GM12878 (cell line): ENCODE measurements around the gene TEF. TPM values are rescaled to one million over a fixed set of nuclear protein-coding genes. Genes with fewer than 3 reads are reported as not detected.

Source experiments
- ATAC-seq: fragments of 200-7000 bp; cut with Tn5 transposase; 3 replicates; pipeline ENCODE4 v1.9.1; 2020; ENCODE audit warnings: mild to moderate bottlenecking, moderate library complexity
- BruUV-seq: library from RNA; stranded (reverse); fragments of 400-500 nt; replicated peaks from 2 replicates; lab custom pipeline; 2021; lab: Mats Ljungman, UMichigan
- CTCF ChIA-PET: fragments of 300-600 bp; sonication (Branson Sonifier 250); formaldehyde crosslinking; extraction: SDS; loops from one replicate; lab custom pipeline; 2021; ENCODE audit warnings: inconsistent platforms; lab: Yijun Ruan, JAX
- POLR2A ChIA-PET: fragments of 350-600 bp; formaldehyde crosslinking; extraction: SDS; loops from one replicate; lab custom pipeline; 2021; ENCODE audit warnings: inconsistent platforms; lab: Charles Lee
- RAD21 ChIA-PET: fragments of 300-600 bp; sonication (Branson Sonifier 250); formaldehyde crosslinking; loops from one replicate; lab custom pipeline; 2023; ENCODE audit warnings: antibody characterized with exemption; ENCODE audit not compliant: unreplicated experiment; lab: Charles Lee
- SMC1A ChIA-PET: fragments of 300-600 bp; sonication (Branson Sonifier 250); formaldehyde crosslinking; loops from one replicate; lab custom pipeline; 2023; ENCODE audit not compliant: unreplicated experiment, uncharacterized antibody; lab: Charles Lee
- DNase-seq: peaks from one replicate; pipeline ENCODE4 v3.0.0-alpha.2; 2011; ENCODE audit warnings: low read depth, low spot score
- FAIRE-seq: peaks from 3 replicates; lab custom pipeline; 2011; peaks lifted over from hg19 to GRCh38; lab: Jason Lieb, UNC
- H2AFZ ChIP-seq: 2 replicates; pipeline ENCODE4 v1.6.0; 2011; ENCODE audit warnings: low read depth, low read length, control low read depth; ENCODE audit not compliant: control insufficient read depth
- H3K27ac ChIP-seq: 2 replicates; pipeline ENCODE4 v1.5.1; 2011; ENCODE audit warnings: control low read depth; ENCODE audit not compliant: control insufficient read depth, insufficient read depth
- H3K27me3 ChIP-seq, 2 experiments: replicated peaks in 1 of 2; 2 replicates each; pipeline versions ENCODE4 v1.6.0 to v1.6.1; 2011; ENCODE audit warnings: low read length in 1 of 2; ENCODE audit not compliant: control insufficient read depth in 2 of 2, insufficient read depth in 2 of 2
- H3K36me3 ChIP-seq, 2 experiments: 2 replicates each; pipeline ENCODE4 v1.5.1; 2011; ENCODE audit warnings: low read length in 1 of 2; ENCODE audit not compliant: control insufficient read depth in 2 of 2, insufficient read depth in 2 of 2
- H3K4me1 ChIP-seq: 2 replicates; pipeline ENCODE4 v1.6.1; 2011; ENCODE audit warnings: mild to moderate bottlenecking, low read length, moderate library complexity, mixed read lengths; ENCODE audit not compliant: control insufficient read depth, insufficient read depth
- H3K4me2 ChIP-seq: 2 replicates; pipeline ENCODE4 v1.6.0; 2011; ENCODE audit warnings: control low read depth; ENCODE audit not compliant: control insufficient read depth, insufficient read depth
- H3K4me3 ChIP-seq: fragments of 200-600 bp; sonication (generic); 2 replicates; pipeline ENCODE4 v1.5.1; 2016
- H3K79me2 ChIP-seq: 2 replicates; pipeline ENCODE4 v1.6.0; 2011; ENCODE audit warnings: low read length; ENCODE audit not compliant: control insufficient read depth, insufficient read depth
- H3K9ac ChIP-seq: 2 replicates; pipeline ENCODE4 v1.8.0; 2011; ENCODE audit warnings: low read length, control low read depth, mixed read lengths; ENCODE audit not compliant: control insufficient read depth, insufficient read depth
- H3K9me3 ChIP-seq: replicated peaks from 3 replicates; pipeline ENCODE4 v1.5.1; 2011; ENCODE audit warnings: mild to moderate bottlenecking, low read length; ENCODE audit not compliant: control insufficient read depth, insufficient read depth
- H4K20me1 ChIP-seq: 2 replicates; pipeline ENCODE4 v1.6.0; 2011; ENCODE audit not compliant: control insufficient read depth, insufficient read depth
- ATF2 ChIP-seq: IDR thresholded peaks from 2 replicates; pipeline ENCODE4 v1.6.1; 2012; ENCODE audit warnings: low read length, inconsistent platforms
- CTCF ChIP-seq, 3 experiments: IDR thresholded peaks in 2 of 3; conservative IDR thresholded peaks in 1 of 3; 2 replicates each; pipeline ENCODE4 v1.5.1; 2011; ENCODE audit warnings: low read depth in 3 of 3, low read length in 3 of 3, mild to moderate bottlenecking in 3 of 3, control low read depth in 2 of 3, moderate library complexity in 2 of 3, inconsistent platforms in 1 of 3, mixed read lengths in 1 of 3; ENCODE audit not compliant: control insufficient read depth in 2 of 3, insufficient read depth in 1 of 3; ENCODE audit errors: extremely low read depth in 1 of 3
- JUND ChIP-seq: IDR thresholded peaks from 2 replicates; pipeline ENCODE4 v1.6.1; 2012; ENCODE audit warnings: low read depth, mild to moderate bottlenecking, low read length, improper control_type of control experiment, moderate library complexity
- KDM1A ChIP-seq: fragments of 200-600 bp; sonication (generic); IDR thresholded peaks from 2 replicates; pipeline ENCODE4 v1.6.1; 2016; ENCODE audit warnings: borderline replicate concordance
- KLF5 ChIP-seq: fragments of 450-650 bp; IDR thresholded peaks from 2 replicates; pipeline ENCODE4 v1.6.1; 2014; ENCODE audit warnings: mild to moderate bottlenecking; ENCODE audit not compliant: partially characterized antibody
- POLR2A ChIP-seq: IDR thresholded peaks from 2 replicates; pipeline ENCODE4 v1.6.1; 2011; ENCODE audit warnings: low read depth, mild to moderate bottlenecking, low read length
- TCF7 ChIP-seq: IDR thresholded peaks from 2 replicates; pipeline ENCODE4 v1.6.1; 2014; ENCODE audit warnings: antibody characterized with exemption, borderline replicate concordance
- ZBTB4 ChIP-seq: fragments of 450-650 bp; formaldehyde crosslinking; IDR thresholded peaks from 2 replicates; pipeline ENCODE4 v1.4.0; 2022; ENCODE audit warnings: mild to moderate bottlenecking, moderate library complexity
- WGBS: methylation state at CpG from one replicate; pipeline ENCODE4 v1.1.6; 2016; ENCODE audit warnings: low lambda C conversion rate; ENCODE audit not compliant: insufficient replicate concordance, insufficient coverage; ENCODE audit errors: missing lambda C conversion rate; 5-methylcytosine and 5-hydroxymethylcytosine counted together
- in situ Hi-C: fragments of 300-500 bp; cut with MboI; formaldehyde crosslinking; loops from 9 replicates; pipeline ENCODE4 v1.14.3; 2018; ENCODE audit warnings: mixed read lengths
- intact Hi-C: fragments of 100-400 bp; cut with micrococcal nuclease; formaldehyde crosslinking; loops from one replicate; pipeline ENCODE4 v1.14.2; 2022; ENCODE audit not compliant: unreplicated experiment
- polyA plus RNA-seq, 11 experiments: library from polyadenylated mRNA; depleted of rRNA in 4 of 11; unstranded in 6 of 11; stranded (reverse) in 5 of 11; fragments of >200 nt; fragmentation: Nextera tagmentation in 4 of 11; fragmentation: Illumina TruSeq in 1 of 11; extraction: Ambion mirVana in 4 of 11; extraction: Trizol in 1 of 11; gene quantifications; 1 replicate in 1 of 11; 2 replicates in 10 of 11; pipeline versions ENCODE4 v1.2.1 to v1.2.3, GENCODE V29; 2011 to 2016; ENCODE audit warnings: inconsistent platforms in 2 of 11, missing spikeins in 2 of 11, low read depth in 1 of 11
- total RNA-seq, 4 experiments: library from RNA; depleted of rRNA in 3 of 4; stranded (reverse); fragments of >200 nt in 3 of 4; fragmentation: Illumina TruSeq in 1 of 4; extraction: Trizol in 1 of 4; gene quantifications; 2 replicates each; pipeline versions ENCODE4 v1.2.1 to v1.2.3, GENCODE V29; 2013 to 2021

Gene TEF
- total and polyA plus RNA-seq, 10 of the 15 experiments (the other 5 are each of a cell fraction or from before 2014, with no cell fraction given): 0.23 to 4.9 (median 3.2) TPM

GRCh38 chr22:41395531-41396240, 13.9 kb downstream of the TEF start:
- ATAC-seq: no peak
- H4K20me1 ChIP-seq: no peaks in the 10 kb centered on the region

More at GRCh38 chr22:41395531-41396240, 13.9 kb downstream of the TEF start:
- no peaks in the 10 kb centered on the region; a peak in 1 of 4 replicates for H3K36me3 ChIP-seq
- CTCF ChIA-PET: interaction anchor here (1.4 kb wide), 1 partner anchor 131 kb away, joined by 4 read pairs; no protein-coding TSS in a partner anchor
- no TSS peak for BruUV-seq
- H3K79me2 ChIP-seq: no peaks in the 10 kb centered on the region
- intact Hi-C loops: no loop called here
- H3K9me3 ChIP-seq: no peaks in the 10 kb centered on the region
- DNase-seq (no peak), FAIRE-seq (no peak)
- RAD21 ChIA-PET: no interaction called here
- SMC1A ChIA-PET: no interaction called here
- no peaks in the 10 kb centered on the region for H3K4me1 ChIP-seq
- POLR2A ChIA-PET: interaction anchor here (0.5 kb wide), 1 partner anchor 223 kb away, joined by 4 read pairs; no protein-coding TSS in a partner anchor
- no peak overlapping the region for H3K9ac ChIP-seq
- no peak overlapping the region for H2AFZ ChIP-seq
- TF ChIP-seq POLR2A (no peak), CTCF (IDR thresholded peaks at IDR 0.05 in 2 of 3, conservative IDR thresholded peaks at IDR 0.05 in 1 of 3; ENCODE audit: control insufficient read depth in 2 of 3, extremely low read depth in 1 of 3, insufficient read depth in 1 of 3, low read depth in 3 of 3, low read length in 3 of 3) (no peak), ZBTB4 (CRISPR knock-in tag) (no peak), ATF2 (no peak), KDM1A (no peak), JUND (no peak), KLF5 (no peak), TCF7 (no peak)
- TF ChIP-seq, all 136 proteins: peak for 0
- Histone ChIP-seq H3K4me2 (no peak overlapping the region), H3K4me3 (no peak overlapping the region), H3K27me3 (no peaks in the 10 kb centered on the region), H3K27ac (no peak overlapping the region)
- in situ Hi-C loops: no loop called here
- 87% methylated on average over 37 of the region's 37 CpGs for WGBS
